Upper lobe of left lung (tissue), 4 donors: ENCODE data around the gene MIPOL1.

Source experiments
- EP300 ChIP-seq, 4 donors: sonication (generic); formaldehyde crosslinking; IDR thresholded peaks; one replicate each; pipeline ENCODE4 v1.5.1; 2017; ENCODE audit warnings: antibody characterized with exemption in 4 of 4, control low read depth in 2 of 4
- POLR2A ChIP-seq, 4 donors: fragments of 450-650 bp; IDR thresholded peaks; one replicate each; pipeline ENCODE4 v1.5.1; 2016 to 2017; ENCODE audit warnings: antibody characterized with exemption in 4 of 4, mild to moderate bottlenecking in 2 of 4
- POLR2AphosphoS5 ChIP-seq, 2 donors: sonication (generic); formaldehyde crosslinking; IDR thresholded peaks; one replicate each; pipeline ENCODE4 v1.5.1; 2017; ENCODE audit warnings: antibody characterized with exemption in 2 of 2
- TF ChIP-seq, protein P1 (sequence below), 6 experiments: fragments of 450-650 bp in 4 of 6; fragments of 200-600 bp in 2 of 6; sonication (generic) in 2 of 6; IDR thresholded peaks; one replicate each; pipeline ENCODE4 v1.5.1; 2016 to 2019; ENCODE audit warnings: antibody characterized with exemption in 6 of 6

DNA sequence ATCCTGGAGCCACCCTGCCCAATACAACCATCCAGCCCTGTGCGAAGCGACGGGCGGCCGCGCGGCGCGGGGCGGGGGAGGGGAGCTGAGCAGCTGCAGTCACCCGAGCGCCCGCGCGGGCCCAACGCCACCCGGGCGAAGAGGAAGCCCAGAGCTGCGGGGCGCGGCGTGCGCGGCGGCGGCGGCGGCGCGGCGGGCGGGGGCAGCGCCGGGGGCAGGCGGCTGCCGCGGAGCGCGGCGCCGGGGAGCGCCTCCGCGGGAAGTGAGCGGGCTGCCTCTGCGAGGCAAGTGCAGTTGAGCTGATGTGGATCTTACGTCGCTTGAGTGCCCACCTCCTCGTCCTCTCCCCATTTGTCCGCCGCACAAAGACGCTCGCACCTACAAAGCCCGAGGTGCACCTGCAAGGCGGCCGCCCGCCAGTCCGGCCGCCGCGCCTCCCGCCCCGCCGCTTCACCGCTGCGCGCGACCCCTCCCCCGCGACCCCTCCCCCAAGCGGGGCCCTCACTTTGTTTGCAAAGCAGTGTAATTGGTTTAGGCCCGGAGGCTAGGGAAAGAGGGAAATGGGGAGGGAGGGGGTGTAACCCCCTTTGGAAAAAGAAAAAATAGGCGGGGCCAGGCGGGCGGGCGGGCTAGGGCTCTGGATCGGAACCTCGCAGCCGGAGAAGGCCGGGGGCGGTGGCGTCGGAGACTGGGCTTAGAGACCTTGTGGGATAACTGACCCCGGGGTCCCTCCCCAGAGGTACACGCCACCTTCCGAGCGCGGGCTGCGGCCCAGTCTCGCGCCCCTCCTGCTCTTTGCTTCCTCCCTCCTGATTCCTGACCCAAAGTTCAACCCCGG lies 397.5 kb downstream of the MIPOL1 start, which contains the start of the genes FOXA1 and TTC6:
- TF ChIP-seq, protein P1, sequence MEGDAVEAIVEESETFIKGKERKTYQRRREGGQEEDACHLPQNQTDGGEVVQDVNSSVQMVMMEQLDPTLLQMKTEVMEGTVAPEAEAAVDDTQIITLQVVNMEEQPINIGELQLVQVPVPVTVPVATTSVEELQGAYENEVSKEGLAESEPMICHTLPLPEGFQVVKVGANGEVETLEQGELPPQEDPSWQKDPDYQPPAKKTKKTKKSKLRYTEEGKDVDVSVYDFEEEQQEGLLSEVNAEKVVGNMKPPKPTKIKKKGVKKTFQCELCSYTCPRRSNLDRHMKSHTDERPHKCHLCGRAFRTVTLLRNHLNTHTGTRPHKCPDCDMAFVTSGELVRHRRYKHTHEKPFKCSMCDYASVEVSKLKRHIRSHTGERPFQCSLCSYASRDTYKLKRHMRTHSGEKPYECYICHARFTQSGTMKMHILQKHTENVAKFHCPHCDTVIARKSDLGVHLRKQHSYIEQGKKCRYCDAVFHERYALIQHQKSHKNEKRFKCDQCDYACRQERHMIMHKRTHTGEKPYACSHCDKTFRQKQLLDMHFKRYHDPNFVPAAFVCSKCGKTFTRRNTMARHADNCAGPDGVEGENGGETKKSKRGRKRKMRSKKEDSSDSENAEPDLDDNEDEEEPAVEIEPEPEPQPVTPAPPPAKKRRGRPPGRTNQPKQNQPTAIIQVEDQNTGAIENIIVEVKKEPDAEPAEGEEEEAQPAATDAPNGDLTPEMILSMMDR (IDR thresholded peaks at IDR 0.05) = no peak
- peak in 1 of 2 donors; percentile 53 for TF ChIP-seq POLR2AphosphoS5 (IDR thresholded peaks at IDR 0.05)
- TF ChIP-seq POLR2A (IDR thresholded peaks at IDR 0.05) = peak in 2 of 4 donors; percentile 21 to 69
- TF ChIP-seq EP300 (IDR thresholded peaks at IDR 0.05) = no peak
